HUES6 (cell line): Measurements from ENCODE around the gene ATP11A.

Experiments used
- H3K27ac ChIP-seq: 2 replicates; pipeline ENCODE4 v1.7.0; 2013; ENCODE audit warnings: low read depth, mild to moderate bottlenecking, low read length, inconsistent platforms
- H3K27me3 ChIP-seq: 2 replicates; pipeline ENCODE4 v1.6.1; 2013; ENCODE audit warnings: low read length; ENCODE audit not compliant: control insufficient read depth, insufficient read depth
- H3K36me3 ChIP-seq: 2 replicates; pipeline ENCODE4 v1.6.1; 2013; ENCODE audit warnings: low read length; ENCODE audit not compliant: control insufficient read depth, insufficient read depth
- H3K4me1 ChIP-seq: 2 replicates; pipeline ENCODE4 v1.6.1; 2013; ENCODE audit warnings: low read length; ENCODE audit not compliant: control insufficient read depth, insufficient read depth
- H3K4me3 ChIP-seq: 2 replicates; pipeline ENCODE4 v1.5.1; 2013; ENCODE audit warnings: low read depth, low read length
- H3K9ac ChIP-seq: one replicate; pipeline ENCODE4 v1.6.1; 2013; ENCODE audit warnings: mild to moderate bottlenecking, low read length
- H3K9me3 ChIP-seq: 2 replicates; pipeline ENCODE4 v1.6.1; 2013; ENCODE audit warnings: low read depth, low read length; ENCODE audit not compliant: control insufficient read depth, insufficient read depth

The ATP11A gene

GRCh38 chr13:112850273-112850672 lies 160.4 kb downstream of the ATP11A start:
- peaks cover 63% of the 10 kb centered on the region for H3K36me3 ChIP-seq
- H3K27ac ChIP-seq, result no peak overlapping the region
- H3K9me3 ChIP-seq, result no peaks in the 10 kb centered on the region
- no peaks in the 10 kb centered on the region for H3K4me1 ChIP-seq
- H3K27me3 ChIP-seq, result no peaks in the 10 kb centered on the region
- H3K9ac ChIP-seq, result no peak overlapping the region
- H3K4me3 ChIP-seq, result no peak overlapping the region

DNA sequence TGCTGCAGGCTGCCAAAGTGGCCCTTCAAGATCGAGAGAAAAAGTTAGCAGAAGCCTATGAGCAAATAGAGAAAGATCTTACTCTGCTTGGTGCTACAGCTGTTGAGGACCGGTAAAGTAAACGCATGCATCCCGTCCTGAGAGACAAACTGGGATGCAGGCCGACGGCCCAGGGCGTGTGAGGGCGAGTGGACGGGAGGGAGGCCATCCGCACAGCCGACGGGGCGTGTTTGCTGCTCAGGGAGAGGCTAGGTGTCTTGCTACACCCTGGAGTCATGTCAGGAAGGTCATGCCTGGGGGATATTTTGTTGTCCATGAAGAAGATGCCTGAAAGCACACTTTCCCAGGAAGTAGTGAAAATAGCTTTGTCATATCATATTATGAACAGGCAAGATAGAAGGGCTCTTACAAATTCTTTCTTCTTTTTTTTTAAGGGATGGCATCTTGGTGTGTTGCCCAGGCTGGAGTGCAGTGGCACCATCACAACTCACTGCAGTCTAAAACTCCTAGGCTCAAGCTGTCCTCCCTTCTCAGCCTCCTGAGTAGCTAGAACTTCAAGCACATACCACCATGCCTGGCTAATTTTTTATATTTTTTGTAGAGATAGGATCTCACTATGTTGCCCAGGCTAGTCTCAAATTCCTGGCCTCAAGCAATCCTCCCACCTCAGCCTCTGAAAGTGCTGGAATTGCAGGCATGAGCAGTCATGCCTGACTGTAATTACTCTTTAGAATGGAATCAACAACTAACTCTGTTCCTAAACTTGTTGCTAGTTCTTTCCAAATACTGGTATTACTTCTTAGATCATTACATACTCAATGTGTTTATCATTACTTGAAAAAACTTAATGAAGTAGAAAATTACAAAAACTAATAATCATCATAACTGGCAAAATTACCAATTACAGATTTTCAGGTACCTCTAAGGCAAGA lies 161.5 kb downstream of the ATP11A start:
- Histone ChIP-seq H3K9ac (no peak overlapping the region), H3K27me3 (no peaks in the 10 kb centered on the region), H3K4me3 (no peak overlapping the region), H3K36me3 (peaks cover 69% of the 10 kb centered on the region), H3K9me3 (no peaks in the 10 kb centered on the region), H3K4me1 (no peaks in the 10 kb centered on the region), H3K27ac (no peak overlapping the region)

- no peak overlapping the region for H3K27ac ChIP-seq
- H3K27me3 ChIP-seq, result no peaks in the 10 kb centered on the region
- H3K36me3 ChIP-seq, result peaks cover 72% of the 10 kb centered on the region
- no peaks in the 10 kb centered on the region for H3K4me1 ChIP-seq
- H3K9me3 ChIP-seq, result no peaks in the 10 kb centered on the region
- H3K4me3 ChIP-seq, result no peak overlapping the region
- H3K9ac ChIP-seq, result no peak overlapping the region
Observed at GRCh38 chr13:112852392-112852791, 162.6 kb downstream of the ATP11A start.

DNA sequence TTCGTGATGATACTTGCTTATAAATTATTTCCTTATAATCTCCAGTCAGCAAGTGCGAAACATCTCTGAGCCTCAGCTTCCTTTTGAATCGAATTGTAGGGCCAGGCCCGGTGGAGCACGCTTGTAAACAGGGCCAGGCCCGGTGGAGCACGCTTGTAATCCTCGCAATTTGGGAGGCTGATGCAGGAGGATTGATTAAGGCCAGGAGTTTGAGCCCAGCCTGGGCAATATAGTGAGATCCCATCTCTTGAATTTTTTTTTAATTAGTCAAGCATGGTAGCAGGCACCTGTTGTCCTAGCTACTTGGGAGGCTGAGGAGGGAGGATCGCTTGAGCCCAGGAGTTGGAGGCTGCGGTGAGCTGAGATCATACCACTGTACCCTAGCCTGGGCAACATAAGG lies 163.0 kb downstream of the ATP11A start:
- Histone ChIP-seq H3K27ac (no peak overlapping the region), H3K36me3 (peaks cover 76% of the 10 kb centered on the region), H3K9ac (no peak overlapping the region), H3K4me1 (no peaks in the 10 kb centered on the region), H3K4me3 (no peak overlapping the region), H3K9me3 (no peaks in the 10 kb centered on the region), H3K27me3 (no peaks in the 10 kb centered on the region)

GRCh38 chr13:112854321-112854720 lies 164.5 kb downstream of the ATP11A start:
- no peak overlapping the region for H3K27ac ChIP-seq
- H3K36me3 ChIP-seq, result peaks cover 89% of the 10 kb centered on the region

GRCh38 chr13:112855859-112856258 lies 166.0 kb downstream of the ATP11A start:
- Histone ChIP-seq H3K4me1 (no peaks in the 10 kb centered on the region), H3K36me3 (peaks cover 91% of the 10 kb centered on the region)

More at GRCh38 chr13:112854321-112854720, 164.5 kb downstream of the ATP11A start:
- H3K9ac ChIP-seq, result no peak overlapping the region
- H3K4me3 ChIP-seq, result no peak overlapping the region
- no peaks in the 10 kb centered on the region for H3K4me1 ChIP-seq
- no peaks in the 10 kb centered on the region for H3K27me3 ChIP-seq
- no peaks in the 10 kb centered on the region for H3K9me3 ChIP-seq

DNA sequence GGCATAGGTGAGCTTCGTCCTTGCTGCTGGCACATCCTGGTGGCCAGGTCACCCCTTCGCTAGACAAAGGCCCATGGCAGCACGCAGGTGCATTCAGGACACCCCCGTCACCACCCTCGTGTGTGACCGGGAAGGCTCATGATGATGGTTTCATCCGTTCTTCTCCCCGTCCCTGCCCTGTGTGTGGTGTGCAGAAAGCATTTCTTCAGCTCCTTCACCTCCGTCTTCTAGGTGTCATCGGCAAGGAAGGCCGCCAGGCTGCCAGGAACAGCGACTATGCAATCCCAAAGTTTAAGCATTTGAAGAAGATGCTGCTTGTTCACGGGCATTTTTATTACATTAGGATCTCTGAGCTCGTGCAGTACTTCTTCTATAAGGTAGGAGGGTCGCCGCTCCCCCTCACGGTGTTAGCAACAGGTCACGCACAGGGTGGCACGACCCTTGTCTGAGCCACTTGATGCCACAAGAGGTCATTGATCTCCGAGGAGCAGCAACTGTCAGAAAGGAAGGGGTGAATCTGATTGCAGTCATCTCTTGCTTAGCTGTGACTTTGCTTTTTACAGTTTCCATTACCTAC lies 168.2 kb downstream of the ATP11A start:
- H3K36me3 ChIP-seq, result peaks cover 91% of the 10 kb centered on the region

More at GRCh38 chr13:112855859-112856258, 166.0 kb downstream of the ATP11A start:
- H3K9me3 ChIP-seq, result no peaks in the 10 kb centered on the region
- H3K4me3 ChIP-seq, result no peak overlapping the region
- no peaks in the 10 kb centered on the region for H3K27me3 ChIP-seq
- H3K9ac ChIP-seq, result no peak overlapping the region
- H3K27ac ChIP-seq, result no peak overlapping the region

DNA sequence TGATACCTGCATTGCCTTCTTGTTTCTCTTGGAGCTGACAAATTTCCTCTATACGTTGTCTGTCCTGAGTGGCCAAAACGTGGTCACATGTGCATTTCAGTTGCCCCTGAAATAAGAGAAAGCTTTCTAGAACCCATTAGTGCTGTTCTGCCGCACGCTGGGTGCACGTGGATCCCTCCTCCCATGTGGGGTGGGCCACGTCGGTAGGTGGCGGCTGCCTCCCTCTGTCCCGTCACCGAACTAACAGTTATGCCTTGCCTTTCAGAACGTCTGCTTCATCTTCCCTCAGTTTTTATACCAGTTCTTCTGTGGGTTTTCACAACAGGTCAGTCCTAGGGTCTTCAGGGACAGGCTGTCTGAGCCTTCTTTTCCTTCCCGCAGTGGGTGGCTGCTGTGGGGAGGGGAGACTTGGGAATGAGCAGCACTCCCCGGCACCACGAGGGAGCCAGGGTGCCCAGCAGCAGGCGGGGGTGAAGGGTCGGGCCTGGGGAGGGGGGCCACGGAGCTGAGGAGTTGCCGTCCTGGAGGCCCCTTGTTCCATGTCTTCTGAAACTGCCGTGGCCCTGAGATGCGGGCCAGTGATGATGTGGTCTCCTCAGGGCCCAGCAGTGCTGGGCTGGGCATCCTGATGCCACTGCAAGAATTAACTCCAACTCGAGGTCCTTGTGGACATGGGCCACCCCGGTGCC lies 169.4 kb downstream of the ATP11A start:
- H3K9ac ChIP-seq, result no peak overlapping the region
- H3K4me1 ChIP-seq, result no peaks in the 10 kb centered on the region
- no peak overlapping the region for H3K27ac ChIP-seq
- H3K4me3 ChIP-seq, result no peak overlapping the region
- no peaks in the 10 kb centered on the region for H3K27me3 ChIP-seq
- no peaks in the 10 kb centered on the region for H3K9me3 ChIP-seq
- peaks cover 81% of the 10 kb centered on the region for H3K36me3 ChIP-seq

More for the DNA sequence above, 168.2 kb downstream of the ATP11A start:
- Histone ChIP-seq H3K9me3 (no peaks in the 10 kb centered on the region), H3K4me1 (no peaks in the 10 kb centered on the region), H3K27me3 (no peaks in the 10 kb centered on the region), H3K27ac (no peak overlapping the region), H3K9ac (no peak overlapping the region), H3K4me3 (no peak overlapping the region)

DNA sequence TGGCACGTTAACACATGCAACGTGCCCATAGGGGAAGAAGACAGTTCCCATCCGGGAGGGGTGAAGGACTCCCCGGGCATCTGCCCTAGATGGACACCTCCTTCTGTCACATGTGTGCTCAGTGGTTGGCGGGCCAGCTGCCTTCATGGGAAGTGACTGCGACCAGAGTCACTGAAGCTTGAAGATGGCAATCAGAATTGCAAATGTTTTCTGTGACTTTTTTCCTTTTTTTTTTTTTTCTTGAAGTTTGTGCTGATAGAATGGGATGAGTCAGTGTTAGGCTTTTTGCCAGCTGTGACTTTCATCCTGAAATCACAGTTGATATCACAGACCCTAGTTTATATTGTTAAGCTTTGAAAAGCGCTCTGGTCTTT lies 170.0 kb downstream of the ATP11A start:
- Histone ChIP-seq H3K27me3 (no peaks in the 10 kb centered on the region), H3K9me3 (no peaks in the 10 kb centered on the region), H3K9ac (no peak overlapping the region), H3K4me3 (no peak overlapping the region), H3K36me3 (peaks cover 76% of the 10 kb centered on the region), H3K27ac (no peak overlapping the region), H3K4me1 (no peaks in the 10 kb centered on the region)

GRCh38 chr13:112861876-112862615 lies 172.2 kb downstream of the ATP11A start:
- Histone ChIP-seq H3K27ac (no peak overlapping the region), H3K4me3 (no peak overlapping the region), H3K27me3 (no peaks in the 10 kb centered on the region), H3K9ac (no peak overlapping the region), H3K4me1 (no peaks in the 10 kb centered on the region), H3K36me3 (peaks cover 67% of the 10 kb centered on the region), H3K9me3 (no peaks in the 10 kb centered on the region)
